CD4-positive, alpha-beta T cell (primary cell): ENCODE results near the gene MCTP1. TPM values are rescaled to one million over a fixed set of nuclear protein-coding genes. Genes with fewer than 3 reads are reported as not detected.

Experiments used
- ATAC-seq: fragments of 200-7000 bp; cut with Tn5 transposase; one replicate; pipeline ENCODE4 v1.10.0; 2022; ENCODE audit warnings: mild to moderate bottlenecking; ENCODE audit not compliant: poor library complexity
- CTCF ChIA-PET: fragments of 350-600 bp; sonication (Branson Sonifier 250); formaldehyde crosslinking; loops from one replicate; lab custom pipeline; 2021; ENCODE audit warnings: antibody characterized with exemption, inconsistent platforms; lab: Charles Lee
- POLR2A ChIA-PET: fragments of 350-600 bp; sonication (Branson Sonifier 250); formaldehyde crosslinking; loops from one replicate; lab custom pipeline; 2021; ENCODE audit warnings: antibody characterized with exemption, inconsistent platforms; lab: Charles Lee
- DNase-seq, 14 experiments: peaks; one replicate each; pipeline ENCODE4 v3.0.0-alpha.2; 2013 to 2020; ENCODE audit warnings: mixed read lengths in 2 of 14
- H3K27ac ChIP-seq, 2 donors: one replicate each; pipeline versions ENCODE4 v1.5.1 to v1.7.0; 2013; ENCODE audit warnings: low read length in 2 of 2, low read depth in 1 of 2, mild to moderate bottlenecking in 1 of 2
- H3K27me3 ChIP-seq, 2 experiments: 1 replicate in 1 of 2; 2 replicates in 1 of 2; pipeline versions ENCODE4 v1.6.1 to v1.7.0; 2013; ENCODE audit warnings: low read length in 2 of 2, control low read depth in 1 of 2, mild to moderate bottlenecking in 1 of 2, moderate library complexity in 1 of 2; ENCODE audit not compliant: insufficient read depth in 2 of 2, control insufficient read depth in 1 of 2
- H3K36me3 ChIP-seq: one replicate; pipeline ENCODE4 v1.6.1; 2013; ENCODE audit warnings: low read length, control low read depth; ENCODE audit not compliant: insufficient read depth
- H3K4me1 ChIP-seq: one replicate; pipeline ENCODE4 v1.6.1; 2013; ENCODE audit warnings: low read length, control low read depth; ENCODE audit not compliant: insufficient read depth
- H3K4me3 ChIP-seq: one replicate; pipeline ENCODE4 v1.5.1; 2013; ENCODE audit warnings: mild to moderate bottlenecking, low read length, moderate library complexity
- H3K9me3 ChIP-seq, 2 experiments: 1 replicate in 1 of 2; 2 replicates in 1 of 2; pipeline versions ENCODE4 v1.6.1 to v1.7.0; 2013; ENCODE audit warnings: low read length in 2 of 2, mild to moderate bottlenecking in 2 of 2, control low read depth in 1 of 2, moderate library complexity in 1 of 2; ENCODE audit not compliant: control insufficient read depth in 1 of 2, insufficient read depth in 1 of 2
- H3K27ac Mint-ChIP-seq: one replicate; pipeline ENCODE4 v1.8.0; 2020; ENCODE audit warnings: mixed read lengths
- H3K27me3 Mint-ChIP-seq: one replicate; pipeline ENCODE4 v1.8.0; 2021; ENCODE audit warnings: mixed read lengths
- H3K36me3 Mint-ChIP-seq: one replicate; pipeline ENCODE4 v1.8.0; 2021; ENCODE audit warnings: low read depth, mixed read lengths
- H3K4me1 Mint-ChIP-seq: one replicate; pipeline ENCODE4 v1.8.0; 2021; ENCODE audit warnings: low read depth, mixed read lengths
- H3K4me3 Mint-ChIP-seq: one replicate; pipeline ENCODE4 v1.8.0; 2020; ENCODE audit warnings: mild to moderate bottlenecking, mixed read lengths
- H3K9me3 Mint-ChIP-seq: one replicate; pipeline ENCODE4 v1.8.0; 2020; ENCODE audit warnings: mixed read lengths
- CTCF ChIP-seq: fragments of 200-600 bp; IDR thresholded peaks from one replicate; pipeline ENCODE4 v1.8.0; 2022; ENCODE audit warnings: antibody characterized with exemption, mild to moderate bottlenecking
- intact Hi-C, 2 experiments: fragments of 100-400 bp; cut with DNase I in 1 of 2; cut with micrococcal nuclease in 1 of 2; formaldehyde crosslinking; loops; one replicate each; pipeline versions ENCODE4 v1.15.1 to v1.9.0; 2023 to 2025; cut with DNase I, micrococcal nuclease
- total RNA-seq, 174 experiments: library from RNA in 2 of 174; stranded (reverse) in 2 of 174; gene quantifications; one replicate each; pipeline ENCODE4 v1.2.3 and lab custom pipeline; 2021 to 2026

MCTP1 gene
- total RNA-seq, 2 experiments from 2014 or later, result 2.1 to 2.7 TPM

GRCh38 chr5:94884311-94884710, 400.6 kb downstream of the MCTP1 start:
- no peak for ATAC-seq
- no peaks in the 10 kb centered on the region for H3K9me3 ChIP-seq
- intact Hi-C loops, result no loop called here
- no peak for TF ChIP-seq CTCF
- Mint-ChIP-seq H3K27ac (no peak overlapping the region), H3K9me3 (no peaks in the 10 kb centered on the region), H3K4me3 (no peak overlapping the region), H3K36me3 (no peaks in the 10 kb centered on the region), H3K4me1 (no peaks in the 10 kb centered on the region), H3K27me3 (no peaks in the 10 kb centered on the region)
- POLR2A ChIA-PET, result no interaction called here
- H3K4me3 ChIP-seq, result no peak overlapping the region
- no peaks in the 10 kb centered on the region for H3K27me3 ChIP-seq
- CTCF ChIA-PET, result no interaction called here
- H3K4me1 ChIP-seq, result no peaks in the 10 kb centered on the region
- no peak overlapping the region for H3K27ac ChIP-seq
- no peaks in the 10 kb centered on the region for H3K36me3 ChIP-seq
- DNase-seq, result no peak

GRCh38 chr5:94872526-94872925, 412.4 kb downstream of the MCTP1 start:
- no peaks in the 10 kb centered on the region for H3K4me1 Mint-ChIP-seq
- H3K27ac Mint-ChIP-seq, result no peak overlapping the region
- ChIA-PET POLR2A (no interaction called here), CTCF (no interaction called here)
- intact Hi-C loops, result no loop called here
- no peaks in the 10 kb centered on the region for H3K27me3 ChIP-seq
- H3K4me3 Mint-ChIP-seq, result no peak overlapping the region
- DNase-seq, result no peak
- H3K36me3 Mint-ChIP-seq, result no peaks in the 10 kb centered on the region
- H3K36me3 ChIP-seq, result no peaks in the 10 kb centered on the region
- TF ChIP-seq CTCF, result no peak
- H3K4me1 ChIP-seq, result no peaks in the 10 kb centered on the region
- no peaks in the 10 kb centered on the region for H3K27me3 Mint-ChIP-seq
- H3K27ac ChIP-seq, result no peak overlapping the region
- H3K9me3 Mint-ChIP-seq, result no peaks in the 10 kb centered on the region
- no peak for ATAC-seq
- no peaks in the 10 kb centered on the region for H3K9me3 ChIP-seq
- H3K4me3 ChIP-seq, result no peak overlapping the region

- Mint-ChIP-seq H3K36me3 (no peaks in the 10 kb centered on the region), H3K27ac (no peak overlapping the region), H3K9me3 (no peaks in the 10 kb centered on the region), H3K4me3 (no peak overlapping the region), H3K27me3 (no peaks in the 10 kb centered on the region), H3K4me1 (no peaks in the 10 kb centered on the region)
- no peak for TF ChIP-seq CTCF
- Histone ChIP-seq H3K27me3 (no peaks in the 10 kb centered on the region), H3K36me3 (no peaks in the 10 kb centered on the region), H3K27ac (no peak overlapping the region), H3K9me3 (no peaks in the 10 kb centered on the region), H3K4me3 (no peak overlapping the region), H3K4me1 (no peaks in the 10 kb centered on the region)
- DNase-seq, result no peak
- intact Hi-C loops, result no loop called here
- CTCF ChIA-PET, result no interaction called here
- ATAC-seq, result no peak
- POLR2A ChIA-PET, result no interaction called here
Measured at GRCh38 chr5:94870511-94871183, 414.2 kb downstream of the MCTP1 start.
